Endothelial cell (in vitro differentiated cells): ENCODE measurements around the gene NRG2. TPM values are rescaled to one million over a fixed set of nuclear protein-coding genes. Genes with fewer than 3 reads are reported as not detected.

Experiments
- DNase-seq: peaks from one replicate; pipeline ENCODE4 v3.0.0; 2021; ENCODE audit warnings: low spot score
- H3K27ac Mint-ChIP-seq: one replicate; pipeline ENCODE4 v1.8.0; 2021; ENCODE audit warnings: mixed read lengths, inconsistent platforms; ENCODE audit not compliant: unreplicated experiment
- H3K27me3 Mint-ChIP-seq: one replicate; pipeline ENCODE4 v1.8.0; 2021; ENCODE audit warnings: mild to moderate bottlenecking, moderate library complexity, mixed read lengths, inconsistent platforms; ENCODE audit not compliant: unreplicated experiment
- H3K36me3 Mint-ChIP-seq: one replicate; pipeline ENCODE4 v1.8.0; 2021; ENCODE audit warnings: mild to moderate bottlenecking, low read depth, mixed read lengths, inconsistent platforms; ENCODE audit not compliant: unreplicated experiment
- H3K4me1 Mint-ChIP-seq: one replicate; pipeline ENCODE4 v1.8.0; 2021; ENCODE audit warnings: mild to moderate bottlenecking, mixed read lengths, inconsistent platforms; ENCODE audit not compliant: unreplicated experiment
- H3K4me3 Mint-ChIP-seq: one replicate; pipeline ENCODE4 v1.8.0; 2021; ENCODE audit warnings: mild to moderate bottlenecking, mixed read lengths, inconsistent platforms; ENCODE audit not compliant: unreplicated experiment
- H3K9me3 Mint-ChIP-seq: one replicate; pipeline ENCODE4 v1.8.0; 2021; ENCODE audit warnings: mixed read lengths, inconsistent platforms; ENCODE audit not compliant: unreplicated experiment
- total RNA-seq: library from RNA; stranded (reverse); fragmentation: NEBNext Ultra II Directional; extraction: Animal tissue kit (Norgen Biotek cat#: 25700); gene quantifications from one replicate; pipeline ENCODE4 v1.2.1, GENCODE V29; 2021; ENCODE audit not compliant: unreplicated experiment
- TF ChIP-seq, protein P1 (sequence below): fragments of 200-600 bp; sonication (generic); IDR thresholded peaks from one replicate; pipeline ENCODE4 v1.5.0; 2021; ENCODE audit warnings: antibody characterized with exemption; ENCODE audit not compliant: unreplicated experiment

Gene NRG2
- total RNA-seq, 1 donor from 2014 or later, result not detected

GRCh38 chr5:139803978-139804377, 239.1 kb downstream of the NRG2 start:
- peaks cover 6% of the 10 kb centered on the region for H3K4me1 Mint-ChIP-seq
- no peak overlapping the region for H3K4me3 Mint-ChIP-seq
- peaks cover 9% of the 10 kb centered on the region for H3K36me3 Mint-ChIP-seq
- no peak overlapping the region for H3K27ac Mint-ChIP-seq
- DNase-seq, result no peak
- H3K27me3 Mint-ChIP-seq, result peaks cover 11% of the 10 kb centered on the region
- TF ChIP-seq, protein P1, sequence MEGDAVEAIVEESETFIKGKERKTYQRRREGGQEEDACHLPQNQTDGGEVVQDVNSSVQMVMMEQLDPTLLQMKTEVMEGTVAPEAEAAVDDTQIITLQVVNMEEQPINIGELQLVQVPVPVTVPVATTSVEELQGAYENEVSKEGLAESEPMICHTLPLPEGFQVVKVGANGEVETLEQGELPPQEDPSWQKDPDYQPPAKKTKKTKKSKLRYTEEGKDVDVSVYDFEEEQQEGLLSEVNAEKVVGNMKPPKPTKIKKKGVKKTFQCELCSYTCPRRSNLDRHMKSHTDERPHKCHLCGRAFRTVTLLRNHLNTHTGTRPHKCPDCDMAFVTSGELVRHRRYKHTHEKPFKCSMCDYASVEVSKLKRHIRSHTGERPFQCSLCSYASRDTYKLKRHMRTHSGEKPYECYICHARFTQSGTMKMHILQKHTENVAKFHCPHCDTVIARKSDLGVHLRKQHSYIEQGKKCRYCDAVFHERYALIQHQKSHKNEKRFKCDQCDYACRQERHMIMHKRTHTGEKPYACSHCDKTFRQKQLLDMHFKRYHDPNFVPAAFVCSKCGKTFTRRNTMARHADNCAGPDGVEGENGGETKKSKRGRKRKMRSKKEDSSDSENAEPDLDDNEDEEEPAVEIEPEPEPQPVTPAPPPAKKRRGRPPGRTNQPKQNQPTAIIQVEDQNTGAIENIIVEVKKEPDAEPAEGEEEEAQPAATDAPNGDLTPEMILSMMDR, result no peak
- no peaks in the 10 kb centered on the region for H3K9me3 Mint-ChIP-seq

- peaks cover 12% of the 10 kb centered on the region for H3K36me3 Mint-ChIP-seq
These were observed 243.7 kb downstream of the NRG2 start for GRCh38 chr5:139799359-139799758.

GRCh38 chr5:139798883-139799282, 244.2 kb downstream of the NRG2 start:
- H3K36me3 Mint-ChIP-seq, result peaks cover 13% of the 10 kb centered on the region

More at GRCh38 chr5:139799359-139799758, 243.7 kb downstream of the NRG2 start:
- Mint-ChIP-seq H3K4me1 (peaks cover 6% of the 10 kb centered on the region), H3K9me3 (no peaks in the 10 kb centered on the region), H3K27ac (no peak overlapping the region), H3K27me3 (peaks cover 22% of the 10 kb centered on the region), H3K4me3 (no peak overlapping the region)
- TF ChIP-seq, protein P1, result no peak
- no peak for DNase-seq

DNA sequence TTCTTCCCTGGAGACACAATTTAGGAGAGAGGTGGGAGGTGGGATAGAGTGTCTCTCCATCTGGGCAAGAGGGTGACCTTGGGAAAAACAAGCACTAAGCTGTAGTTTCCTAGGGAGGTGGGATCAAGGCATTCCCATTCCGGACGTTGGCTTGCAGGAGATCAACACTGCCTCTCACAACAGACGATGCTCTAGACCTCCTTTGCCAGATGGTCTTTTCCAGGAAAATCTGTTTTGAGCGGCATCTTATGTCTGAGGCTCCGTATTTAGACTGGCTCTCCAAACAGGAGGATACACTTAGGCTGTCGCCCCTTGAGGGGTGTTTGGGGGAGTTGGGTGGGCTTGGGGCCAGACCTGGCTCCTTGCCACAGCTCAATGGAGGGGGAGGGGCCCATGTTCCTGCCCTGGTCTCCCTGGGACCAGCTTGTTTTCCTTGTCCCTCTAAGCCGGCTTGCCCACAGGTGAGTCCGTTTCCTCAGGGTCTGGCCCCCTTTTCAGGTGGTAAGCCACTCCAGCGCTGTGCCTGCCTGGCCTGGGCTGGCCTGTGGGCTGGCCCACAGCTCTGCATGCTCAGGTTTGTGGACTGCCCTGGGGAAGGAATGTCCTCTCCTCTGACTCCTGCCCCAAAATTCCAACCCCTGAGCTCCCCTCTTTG, 245.1 kb downstream of the NRG2 start:
- Mint-ChIP-seq H3K27me3 (peaks cover 22% of the 10 kb centered on the region), H3K4me1 (peaks cover 6% of the 10 kb centered on the region), H3K9me3 (no peaks in the 10 kb centered on the region), H3K36me3 (peaks cover 12% of the 10 kb centered on the region), H3K27ac (no peak overlapping the region), H3K4me3 (peak overlapping the region; percentile 10)
- TF ChIP-seq, protein P1, result no peak
- no peak for DNase-seq

More at GRCh38 chr5:139798883-139799282, 244.2 kb downstream of the NRG2 start:
- Mint-ChIP-seq H3K27me3 (peaks cover 22% of the 10 kb centered on the region), H3K9me3 (no peaks in the 10 kb centered on the region), H3K4me3 (no peak overlapping the region), H3K4me1 (peaks cover 6% of the 10 kb centered on the region), H3K27ac (no peak overlapping the region)
- no peak for DNase-seq
- TF ChIP-seq, protein P1, result no peak

- TF ChIP-seq, protein P1, result no peak
- Mint-ChIP-seq H3K4me3 (no peak overlapping the region), H3K4me1 (peaks cover 6% of the 10 kb centered on the region), H3K27ac (no peak overlapping the region), H3K27me3 (peaks cover 18% of the 10 kb centered on the region), H3K36me3 (peaks cover 12% of the 10 kb centered on the region), H3K9me3 (no peaks in the 10 kb centered on the region)
- no peak for DNase-seq
These were observed 245.8 kb downstream of the NRG2 start for GRCh38 chr5:139797335-139797734.
